ENCODE measurements around the gene GPR173.

The GPR173 gene, protein sequence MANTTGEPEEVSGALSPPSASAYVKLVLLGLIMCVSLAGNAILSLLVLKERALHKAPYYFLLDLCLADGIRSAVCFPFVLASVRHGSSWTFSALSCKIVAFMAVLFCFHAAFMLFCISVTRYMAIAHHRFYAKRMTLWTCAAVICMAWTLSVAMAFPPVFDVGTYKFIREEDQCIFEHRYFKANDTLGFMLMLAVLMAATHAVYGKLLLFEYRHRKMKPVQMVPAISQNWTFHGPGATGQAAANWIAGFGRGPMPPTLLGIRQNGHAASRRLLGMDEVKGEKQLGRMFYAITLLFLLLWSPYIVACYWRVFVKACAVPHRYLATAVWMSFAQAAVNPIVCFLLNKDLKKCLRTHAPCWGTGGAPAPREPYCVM

GRCh38 chrX:53048169-53049126 lies at the start of gene GPR173:
Gene GPR173, plus strand, starts transcription at chrX:53048789. Its CDS starts 27,833 bp downstream, at chrX:53076622.
- no peak for DNase-seq

DNA sequence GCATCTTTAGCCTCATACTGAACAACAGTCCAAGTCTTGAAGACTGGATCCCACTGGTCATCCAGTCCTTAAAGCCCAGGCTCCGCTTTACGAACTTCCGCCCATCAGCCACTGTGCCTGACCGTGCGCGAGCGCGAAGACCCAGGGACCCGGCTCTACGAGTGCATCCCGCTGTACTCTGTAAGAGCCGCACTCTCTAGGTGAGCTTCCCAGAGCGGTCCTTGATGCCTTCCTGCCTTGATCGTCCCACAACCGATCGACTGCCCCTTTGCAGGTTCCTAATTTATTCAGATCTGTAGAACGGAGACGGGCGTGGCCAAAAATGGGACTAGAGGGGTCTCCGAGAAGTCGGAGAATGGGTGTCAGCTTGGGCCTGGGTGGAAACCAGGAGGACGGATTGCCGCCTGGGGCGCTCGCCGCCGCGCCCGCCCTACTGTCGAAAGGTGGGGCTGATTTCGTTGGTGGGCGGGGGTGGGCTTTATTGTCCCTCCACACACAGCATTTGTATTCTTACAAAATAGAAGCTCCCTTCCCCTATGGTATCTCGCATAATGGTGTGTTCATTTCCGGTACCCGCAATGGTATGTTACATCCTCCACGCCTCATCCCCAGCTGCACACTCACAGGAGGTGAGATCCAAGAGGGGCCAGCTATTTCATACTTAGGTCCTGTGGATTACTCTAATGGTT lies 48.0 kb upstream of the GPR173 start:
- DNase-seq: no peak

GRCh38 chrX:53001958-53002357 lies 46.6 kb upstream of the GPR173 start:
- DNase-seq: no peak

GRCh38 chrX:53003111-53003510 lies 45.5 kb upstream of the GPR173 start:
- no peak for DNase-seq

GRCh38 chrX:53004038-53004437 lies 44.6 kb upstream of the GPR173 start:
- no peak for DNase-seq

DNA sequence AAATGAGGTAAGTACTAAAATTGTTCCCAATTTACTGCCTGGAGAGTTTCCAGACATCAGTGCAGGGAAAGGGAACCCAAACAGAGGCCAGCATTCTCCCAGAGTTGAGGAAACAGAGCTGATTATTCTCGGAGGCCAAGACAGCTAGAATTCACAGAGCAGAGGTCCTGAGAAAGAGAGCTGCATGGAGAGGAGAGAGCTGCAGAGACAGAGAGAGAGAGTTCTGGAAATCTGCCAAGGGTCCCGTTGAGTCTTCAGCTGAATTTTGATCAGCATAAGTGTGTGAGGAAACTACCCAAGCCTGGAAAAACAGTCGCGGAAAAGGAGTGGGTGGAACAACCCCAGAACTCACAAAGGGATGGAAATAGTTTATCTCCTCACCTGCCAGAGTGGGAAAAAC lies 43.8 kb upstream of the GPR173 start:
- DNase-seq: no peak

DNA sequence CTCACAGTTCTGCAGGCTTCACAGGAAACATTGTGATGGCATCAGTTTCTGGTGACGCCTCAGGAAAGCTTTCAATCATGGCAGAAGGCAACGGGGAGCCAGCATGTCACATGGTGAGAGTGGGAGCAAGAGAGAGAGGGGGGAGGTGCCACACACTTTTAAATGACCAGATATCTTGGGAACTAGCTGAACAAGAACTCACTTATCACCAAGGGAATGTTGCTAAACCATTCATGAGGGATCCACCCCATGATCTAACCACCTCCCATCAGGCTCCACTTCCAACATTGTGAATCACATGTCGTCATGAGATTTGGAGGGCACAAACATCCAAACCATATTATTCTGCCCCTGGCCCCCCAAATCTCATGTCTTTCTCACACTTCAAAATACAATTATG lies 43.3 kb upstream of the GPR173 start:
- DNase-seq: no peak

- DNase-seq: no peak
Measured at GRCh38 chrX:53009032-53009431, 39.6 kb upstream of the GPR173 start.

DNA sequence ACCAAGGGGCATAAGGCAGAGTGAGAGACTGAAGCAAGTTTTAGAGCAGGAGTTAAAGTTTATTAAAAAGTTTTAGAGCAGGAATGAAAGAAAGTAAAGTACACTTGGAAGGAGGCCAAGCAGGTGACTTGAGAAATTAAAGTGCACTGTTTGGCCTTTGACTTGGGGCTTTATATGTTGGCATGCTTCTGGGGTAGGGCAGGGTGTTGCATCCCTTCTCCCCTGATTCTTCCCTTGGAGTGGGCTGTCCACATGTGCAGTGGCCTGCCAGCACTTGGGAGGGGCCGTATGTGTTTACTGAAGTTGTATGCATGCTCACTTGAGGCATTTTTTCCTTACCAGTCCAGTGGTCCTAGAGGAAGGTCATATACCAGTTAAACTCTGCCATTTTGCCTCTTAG lies 35.3 kb upstream of the GPR173 start:
- DNase-seq: no peak

DNA sequence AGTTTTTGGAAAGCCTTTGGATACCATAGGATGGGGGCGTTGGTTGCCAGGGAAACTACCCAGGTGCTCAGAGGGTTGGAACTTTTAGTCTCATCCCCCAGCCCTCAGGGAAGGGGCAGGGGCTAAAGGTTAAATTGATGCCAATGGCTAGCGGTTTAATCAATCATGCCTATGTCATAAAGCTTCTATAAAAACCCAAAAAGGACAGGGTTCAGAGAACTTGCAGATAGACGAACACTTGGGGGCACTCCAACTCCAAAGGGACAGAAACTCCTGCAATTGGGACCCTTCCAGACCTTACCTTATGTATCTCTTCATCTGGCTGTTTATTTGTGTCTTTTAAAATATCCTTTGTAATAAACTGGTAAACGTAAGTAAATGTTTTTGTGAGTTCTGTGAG lies 30.0 kb upstream of the GPR173 start:
- DNase-seq: no peak

GRCh38 chrX:53022381-53022780 lies 26.2 kb upstream of the GPR173 start:
- no peak for DNase-seq

GRCh38 chrX:53028678-53029077 lies 19.9 kb upstream of the GPR173 start:
- DNase-seq: no peak

DNA sequence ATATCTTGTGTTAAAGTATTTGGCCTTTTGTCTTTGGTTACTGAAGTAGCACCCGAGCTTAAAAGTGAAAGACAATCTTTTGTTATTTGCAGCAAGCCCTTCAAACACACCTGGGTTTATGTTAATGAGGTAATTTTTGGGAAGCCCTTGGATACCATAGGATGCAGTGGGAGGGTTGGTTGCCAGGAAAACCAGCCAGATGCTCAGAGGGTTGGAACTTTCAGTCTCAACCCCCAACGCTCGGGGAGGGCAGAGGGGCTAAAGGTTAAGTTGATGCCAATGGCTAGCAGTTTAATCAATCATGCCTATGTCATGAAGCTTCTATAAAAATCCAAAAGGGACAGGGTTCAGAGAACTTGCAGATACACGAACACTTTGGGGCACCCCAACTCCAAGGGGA lies 17.2 kb upstream of the GPR173 start:
- DNase-seq: no peak

DNA sequence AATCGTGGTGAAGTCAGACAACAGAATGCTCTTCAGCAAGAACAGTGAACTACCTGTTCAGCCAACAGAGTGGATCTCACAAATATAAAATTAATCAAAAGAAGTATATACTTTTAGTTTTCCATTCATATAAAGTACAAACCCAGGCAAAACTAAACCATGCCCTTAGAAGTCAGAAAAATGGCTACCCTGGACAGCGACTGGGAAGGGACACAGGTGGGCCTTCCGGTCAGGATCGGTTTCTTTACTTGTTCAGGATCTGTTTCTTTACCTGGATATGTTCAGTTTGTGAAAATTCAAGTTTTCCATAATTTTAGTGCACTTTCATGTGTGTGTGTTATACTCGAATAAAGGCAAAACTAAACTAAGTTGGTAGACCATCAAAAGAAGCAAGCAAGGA lies 12.4 kb upstream of the GPR173 start:
- DNase-seq: no peak

- no peak for DNase-seq
Measured at GRCh38 chrX:53039236-53039635, 9.4 kb upstream of the GPR173 start.

- DNase-seq: no peak
Measured at GRCh38 chrX:53044995-53045394, 3.6 kb upstream of the GPR173 start.

- no peak for DNase-seq
Measured at GRCh38 chrX:53047228-53047627, 1.4 kb upstream of the GPR173 start.

DNA sequence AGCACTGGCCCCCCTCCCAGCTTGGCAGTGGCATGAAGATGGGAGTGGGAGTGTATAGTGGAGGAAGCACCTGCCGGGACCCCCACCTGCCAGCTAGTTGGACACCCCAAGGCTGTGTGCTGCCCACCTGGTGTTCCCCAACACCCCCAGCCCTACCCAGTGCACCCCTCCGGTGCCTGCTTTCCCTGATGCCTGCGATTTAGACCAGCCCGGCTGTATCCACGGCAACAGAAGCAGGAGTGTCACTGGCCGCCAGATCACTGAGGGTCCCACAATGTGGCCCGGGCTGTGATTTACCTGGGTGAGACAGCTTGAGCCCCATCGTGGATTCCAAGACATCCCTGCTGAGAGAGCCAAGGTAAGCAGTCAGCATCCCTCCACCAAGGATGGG lies 533 bp downstream of the GPR173 start:
- no peak for DNase-seq

DNA sequence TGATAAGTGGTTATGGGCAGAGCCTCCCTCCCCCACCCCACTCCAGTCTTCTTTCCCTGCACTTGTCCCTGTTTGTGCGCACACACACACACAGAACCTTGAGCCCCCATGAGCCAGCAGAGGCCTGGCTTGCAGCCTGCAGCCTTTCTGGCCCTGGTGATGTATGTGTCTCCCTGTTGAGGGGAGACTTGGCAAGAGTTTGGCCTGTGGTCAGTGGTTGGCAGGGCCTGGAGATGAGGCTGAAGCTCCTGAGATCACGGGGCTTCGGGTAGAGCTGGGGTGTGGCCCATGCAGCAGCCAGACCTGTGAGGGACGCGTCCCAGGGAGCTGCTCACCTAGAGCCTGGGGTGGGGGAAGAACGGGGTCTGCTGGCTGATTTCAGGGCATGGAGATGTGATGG lies 2.3 kb downstream of the GPR173 start:
- DNase-seq: no peak

- DNase-seq: no peak
Measured at GRCh38 chrX:53055244-53055849, 6.8 kb downstream of the GPR173 start.

DNA sequence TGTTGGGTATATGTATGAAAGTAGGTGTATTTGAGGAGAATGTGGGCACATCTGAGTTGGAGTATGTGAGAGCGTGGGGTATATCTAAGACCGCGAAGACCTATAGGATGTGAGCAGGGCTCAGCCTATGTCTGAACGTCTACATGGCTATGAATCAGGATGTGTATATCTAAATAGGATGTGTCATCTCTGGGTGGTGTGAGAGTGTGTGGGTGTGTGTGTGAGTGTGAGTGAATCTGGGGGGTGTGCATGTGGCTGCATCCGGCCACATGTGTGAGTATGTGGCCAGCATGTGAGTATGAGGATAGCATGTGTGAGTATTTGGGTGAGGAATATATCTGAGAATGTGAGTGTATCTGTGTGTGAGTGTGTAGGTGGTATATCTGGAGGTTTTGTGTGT lies 7.7 kb downstream of the GPR173 start:
- DNase-seq: no peak

DNA sequence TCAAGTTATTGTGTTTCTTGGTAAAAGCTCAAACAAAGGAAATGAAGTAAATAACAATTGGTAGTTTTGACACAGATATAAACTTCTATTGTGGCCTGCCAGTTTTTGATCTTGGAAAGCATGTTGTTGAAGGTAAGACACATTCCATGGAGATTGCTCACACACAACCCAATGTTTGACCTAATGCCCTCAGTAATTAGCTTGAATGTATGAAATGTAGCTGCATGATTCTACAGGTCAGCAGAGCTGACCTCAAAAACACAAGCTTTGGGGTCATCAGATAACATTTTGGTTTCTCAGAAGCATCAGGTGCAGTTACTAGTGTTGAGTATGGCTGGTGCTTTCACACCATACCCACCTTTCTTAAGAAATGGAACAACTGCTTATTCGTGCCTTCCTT lies 16.5 kb downstream of the GPR173 start:
- no peak for DNase-seq

DNA sequence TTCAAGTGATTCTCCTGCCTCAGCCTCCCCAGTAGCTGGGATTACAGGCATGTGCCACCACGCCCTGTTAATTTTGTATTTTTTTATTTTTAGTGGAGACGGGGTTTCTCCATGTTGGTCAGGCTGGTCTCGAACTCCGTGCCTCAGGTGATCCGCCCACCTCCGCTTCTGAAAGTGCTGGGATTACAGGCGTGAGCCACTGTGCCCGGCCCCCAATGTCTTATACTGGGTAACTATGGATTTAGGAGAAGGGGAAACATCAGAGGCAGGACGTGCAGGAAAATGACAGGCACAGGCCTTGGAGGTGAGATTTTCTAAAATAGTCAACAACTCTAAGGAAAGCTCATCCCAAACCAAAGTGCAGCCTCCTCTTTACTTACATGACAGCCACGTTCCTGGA lies 22.5 kb downstream of the GPR173 start:
- no peak for DNase-seq
